RWPE1 (cell line): ENCODE measurements around the gene TMC1.
"Not testable (repeated sequence)": the region's sequence is repeated elsewhere in the genome, so short reads cannot be mapped to it uniquely, and the experiment has no call there.

Experiments used
- CTCF ChIA-PET: fragments of 350-600 bp; sonication (Branson Sonifier 250); formaldehyde crosslinking; extraction: SDS; loops from one replicate; lab custom pipeline; 2021; lab: Yijun Ruan, JAX
- POLR2A ChIA-PET: fragments of 400-600 bp; formaldehyde crosslinking; extraction: SDS; loops from one replicate; lab custom pipeline; 2020; ENCODE audit warnings: antibody characterized with exemption; ENCODE audit not compliant: low non-redundant PET; lab: Yijun Ruan, JAX
- DNase-seq: peaks from one replicate; pipeline ENCODE4 v3.0.0; 2012; ENCODE audit warnings: low spot score
- H3K27ac ChIP-seq: fragments of 450-650 bp; 2 replicates; pipeline ENCODE4 v1.5.1; 2017
- CTCF ChIP-seq: fragments of 450-650 bp; conservative IDR thresholded peaks from 2 replicates; pipeline ENCODE4 v1.5.1; 2017; ENCODE audit warnings: low read depth, mild to moderate bottlenecking

The TMC1 gene

DNA sequence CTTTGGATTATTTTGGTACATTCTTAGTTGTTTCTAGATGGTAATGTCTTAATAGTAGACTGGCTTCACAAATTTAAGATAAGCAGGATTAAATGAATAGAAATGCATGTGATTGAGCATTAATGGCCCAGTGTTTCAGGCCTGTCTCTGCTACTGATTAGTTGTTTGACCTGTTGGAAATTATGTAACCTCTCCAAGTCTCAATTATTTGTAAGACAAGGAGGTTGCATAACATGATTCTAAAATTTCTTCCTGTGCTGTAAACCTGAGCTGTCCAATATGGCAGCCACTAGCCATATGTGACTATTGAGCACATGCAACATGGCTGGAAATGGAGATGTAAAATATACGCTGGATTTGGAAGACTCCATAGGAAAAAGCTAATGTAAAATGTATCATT is 333.9 kb downstream of the TMC1 start:
- ChIA-PET POLR2A (no interaction called here), CTCF (interaction anchor here (0.6 to 3.1 kb wide), 4 partner anchors 93 to 696 kb away, joined by 3 to 27 read pairs (median 4); no protein-coding TSS in a partner anchor)
- H3K27ac ChIP-seq, result no peak overlapping the region
- no peak for TF ChIP-seq CTCF
- DNase-seq, result no peak

GRCh38 chr9:72855890-72856523 is 334.6 kb downstream of the TMC1 start:
- ChIA-PET CTCF (interaction anchor here (0.6 to 3.1 kb wide), 9 partner anchors 65 to 697 kb away, joined by 3 to 27 read pairs (median 4); no protein-coding TSS in a partner anchor), POLR2A (no interaction called here)
- DNase-seq, result no peak
- no peak overlapping the region for H3K27ac ChIP-seq
- TF ChIP-seq CTCF, result no peak

DNA sequence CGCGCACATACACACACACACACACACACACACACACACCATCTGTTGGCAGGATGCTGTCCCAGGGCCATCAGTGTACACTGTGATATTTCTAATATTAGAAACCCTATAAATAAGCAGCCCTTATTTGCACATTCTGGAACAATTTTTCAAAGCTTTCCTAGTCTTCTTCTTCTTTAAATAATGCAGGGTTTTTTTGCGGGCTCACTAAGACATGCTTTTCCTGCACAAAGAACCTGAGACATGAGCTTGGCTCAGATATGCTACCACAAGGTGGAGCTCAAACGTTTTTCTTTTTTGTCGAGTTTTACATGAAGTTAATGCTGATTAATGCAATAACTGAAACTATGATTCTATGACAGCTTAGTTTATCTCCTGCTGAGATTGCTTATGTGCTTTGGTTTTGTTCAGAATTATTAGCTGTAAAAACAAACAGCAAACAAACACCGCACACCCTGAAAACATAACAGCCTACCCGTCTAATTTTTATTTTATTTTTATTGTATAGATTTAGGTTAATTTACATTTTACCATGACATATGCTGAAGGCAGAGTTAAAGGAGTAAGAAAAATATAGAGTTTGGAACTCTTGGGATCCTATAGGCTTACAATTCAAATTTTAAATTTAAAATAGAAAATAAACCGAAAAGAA is 335.7 kb downstream of the TMC1 start:
- ChIA-PET CTCF (interaction anchor here (0.5 to 3.1 kb wide), 19 partner anchors 10 to 646 kb away, joined by 3 to 27 read pairs (median 3); no protein-coding TSS in a partner anchor), POLR2A (no interaction called here)
- TF ChIP-seq CTCF, result peak; percentile 67
- peak; percentile 44 for DNase-seq
- H3K27ac ChIP-seq, result no peak overlapping the region

DNA sequence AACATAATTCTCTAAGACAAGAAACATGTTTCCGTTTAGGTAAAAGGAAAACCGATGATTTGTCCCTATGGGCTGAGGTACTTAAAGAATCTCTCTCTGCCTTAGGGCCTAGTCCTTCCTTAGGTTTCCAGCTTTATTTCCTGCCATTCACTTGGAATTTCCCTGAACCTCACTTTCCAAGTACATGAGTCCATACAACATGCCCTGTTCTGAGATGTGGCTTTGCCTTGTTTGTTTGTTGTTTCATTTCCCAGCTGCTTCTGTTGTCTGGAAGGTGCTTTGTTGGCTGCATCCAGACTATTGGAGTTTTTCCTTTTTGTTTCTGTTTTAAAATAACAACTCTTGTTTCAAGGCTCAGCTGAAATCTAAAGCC is 336.2 kb downstream of the TMC1 start:
- no peak for DNase-seq
- POLR2A ChIA-PET, result no interaction called here
- no peak for TF ChIP-seq CTCF
- no peak overlapping the region for H3K27ac ChIP-seq
- CTCF ChIA-PET, result interaction anchor here (0.7 to 3.1 kb wide), 13 partner anchors 10 to 618 kb away, joined by 3 to 27 read pairs (median 4); no protein-coding TSS in a partner anchor

GRCh38 chr9:72858089-72858912 is 336.9 kb downstream of the TMC1 start:
- no peak overlapping the region for H3K27ac ChIP-seq
- POLR2A ChIA-PET, result no interaction called here
- CTCF ChIA-PET, result interaction anchor here (0.7 to 3.1 kb wide), 7 partner anchors 11 to 618 kb away, joined by 3 to 27 read pairs (median 4); no protein-coding TSS in a partner anchor
- no peak for TF ChIP-seq CTCF
- no peak for DNase-seq

DNA sequence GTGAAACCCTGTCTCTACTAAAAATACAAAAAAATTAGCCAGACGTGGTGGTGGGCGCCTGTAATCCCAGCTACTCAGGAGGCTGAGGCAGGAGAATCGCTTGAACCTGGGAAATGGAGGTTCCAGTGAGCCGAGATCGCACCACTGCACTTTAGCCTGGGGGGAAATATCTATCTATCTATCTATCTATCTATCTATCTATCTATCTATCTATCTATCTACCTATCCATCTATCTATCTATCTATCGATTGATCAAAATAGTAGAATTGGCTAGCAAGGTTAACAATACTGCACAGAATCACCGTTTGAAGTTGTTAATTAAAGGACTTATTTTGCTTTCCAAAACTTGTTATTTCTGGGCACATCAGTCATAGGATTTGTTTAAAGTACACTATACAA is 341.4 kb downstream of the TMC1 start:
- POLR2A ChIA-PET, DNase-seq, H3K27ac ChIP-seq: not testable (repeated sequence)
- CTCF ChIA-PET, result interaction anchor here (1.4 kb wide), 1 partner anchor 9 kb away, joined by 5 read pairs; no protein-coding TSS in a partner anchor
